NCI-H2171 (cell line): ENCODE data around the gene CENPV.
A peak's percentile ranks its signal among the peaks of the same experiment; 100 is the strongest.
"Not testable (repeated sequence)": the region's sequence is repeated elsewhere in the genome, so short reads cannot be mapped to it uniquely, and the experiment has no call there.

Experiments used
- DNase-seq: peaks from one replicate; lab custom pipeline; 2025; lab: John Stamatoyannopoulos, UW

CENPV gene

GRCh38 chr17:16313139-16314090 lies 39.9 kb downstream of the CENPV start:
- DNase-seq: no peak

DNA sequence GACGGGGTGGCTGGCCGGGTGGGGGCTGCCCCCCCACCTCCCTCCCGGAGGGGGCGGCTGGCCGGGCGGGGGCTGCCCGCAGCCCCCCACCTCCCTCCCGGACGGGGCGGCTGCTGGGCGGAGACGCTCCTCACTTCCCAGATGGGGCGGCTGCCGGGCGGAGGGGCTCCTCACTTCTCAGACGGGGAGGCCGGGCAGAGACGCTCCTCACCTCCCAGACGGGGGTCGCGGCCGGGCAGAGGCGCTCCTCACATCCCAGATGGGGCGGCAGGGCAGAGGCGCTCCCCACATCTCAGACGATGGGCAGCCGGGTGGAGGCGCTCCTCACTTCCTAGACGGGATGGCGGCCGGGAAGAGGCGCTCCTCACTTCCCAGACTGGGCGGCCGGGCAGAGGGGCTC lies 41.2 kb downstream of the CENPV start:
- not testable (repeated sequence) for DNase-seq

DNA sequence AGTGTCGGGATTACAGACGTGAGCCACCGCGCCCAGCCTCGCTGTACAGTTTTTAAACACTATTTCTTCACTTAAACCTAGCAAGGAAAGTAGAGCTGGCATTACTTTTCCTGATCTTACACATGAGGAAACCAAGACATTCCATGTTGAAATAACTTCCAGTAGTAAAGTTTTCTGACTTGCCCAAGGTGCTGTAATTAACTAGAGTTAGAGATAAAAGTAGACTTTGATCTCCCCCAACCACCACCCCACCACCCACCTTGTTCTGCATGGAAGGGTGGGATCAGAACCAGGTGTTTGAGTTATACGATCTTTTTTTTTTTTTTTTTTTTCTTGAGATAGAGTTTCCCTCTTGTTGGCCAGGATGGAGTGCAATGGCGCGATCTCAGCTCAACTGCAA lies 47.1 kb downstream of the CENPV start:
- no peak for DNase-seq

DNA sequence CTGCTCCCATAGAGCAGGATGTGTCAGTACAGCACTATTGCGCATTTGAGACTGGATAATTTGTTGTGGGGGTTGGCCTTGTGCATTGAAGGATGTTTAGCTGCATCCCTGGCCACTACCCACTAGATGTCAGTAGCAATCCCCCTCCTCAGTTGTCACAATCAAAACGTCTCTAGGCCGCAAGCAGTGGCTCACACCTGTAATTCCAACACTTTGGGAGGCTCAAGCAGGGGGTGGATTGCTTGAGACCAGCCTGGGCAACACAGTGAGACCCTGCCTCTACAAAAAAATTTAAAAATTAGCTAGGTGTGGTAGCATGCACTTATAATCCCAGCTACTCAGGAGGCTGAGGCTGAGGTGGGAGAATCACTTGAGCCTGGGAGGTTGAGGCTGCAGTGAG lies 48.4 kb downstream of the CENPV start:
- peak; percentile 10 for DNase-seq

DNA sequence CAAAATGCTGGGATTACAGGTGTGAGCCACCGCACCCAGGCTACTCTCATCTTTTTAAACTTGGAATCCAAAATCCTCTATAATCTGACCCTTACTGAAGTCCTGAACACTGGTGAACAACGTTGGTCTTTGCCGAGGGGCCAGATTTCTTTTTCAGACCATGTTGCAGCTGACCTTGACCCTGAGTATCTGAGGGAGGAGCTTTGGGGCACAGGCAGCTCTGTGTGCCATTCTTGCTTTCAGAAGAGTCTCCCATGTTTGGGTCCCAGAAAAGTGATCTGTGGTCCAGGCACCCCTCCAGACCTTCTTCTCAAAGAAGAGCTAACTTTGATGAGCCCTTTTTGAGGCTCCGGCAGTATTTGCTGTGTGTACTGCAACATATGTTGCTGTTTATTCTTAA lies 50.4 kb downstream of the CENPV start:
- no peak for DNase-seq

DNA sequence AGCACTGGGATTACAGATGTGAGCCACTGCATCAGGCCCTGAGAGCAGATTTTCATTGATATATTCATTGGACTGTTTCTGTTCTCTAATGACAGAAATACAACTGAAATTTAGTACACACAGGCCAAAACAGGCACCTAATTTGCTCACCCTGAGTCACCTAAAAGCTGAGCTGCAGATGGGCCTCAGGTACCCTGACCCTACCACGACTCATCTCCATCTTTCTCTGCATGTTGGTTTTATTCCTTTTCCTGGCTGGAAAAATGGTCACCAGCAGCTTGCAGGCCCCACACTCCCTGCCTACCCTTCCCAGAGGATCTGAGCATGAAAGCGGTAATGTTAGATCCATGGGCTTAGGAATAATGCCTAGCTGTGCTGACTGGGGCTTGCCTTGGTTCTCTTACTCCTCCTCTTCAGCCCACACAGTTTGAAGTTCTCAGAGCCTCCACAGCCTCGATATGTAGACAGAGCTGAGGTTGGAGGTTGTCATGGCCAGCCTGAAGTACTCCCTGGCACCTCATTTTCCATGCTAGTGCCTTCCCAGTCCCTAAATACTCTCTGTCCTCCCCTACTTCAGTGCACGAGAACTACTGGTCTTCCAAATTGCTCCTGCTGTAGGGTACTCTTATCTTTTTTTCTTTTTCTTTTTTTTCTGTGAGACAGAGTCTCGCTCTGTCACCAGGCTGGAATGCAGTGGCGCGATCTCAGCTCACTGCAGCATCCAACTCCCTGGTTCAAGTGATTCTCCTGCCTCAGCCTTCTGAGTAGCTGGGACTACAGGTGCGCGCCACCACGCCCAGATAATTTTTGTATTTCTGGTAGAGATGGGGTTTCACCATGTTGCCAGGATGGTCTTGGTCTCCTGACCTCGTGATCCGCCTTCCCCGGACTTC lies 51.1 kb downstream of the CENPV start:
- no peak for DNase-seq

DNA sequence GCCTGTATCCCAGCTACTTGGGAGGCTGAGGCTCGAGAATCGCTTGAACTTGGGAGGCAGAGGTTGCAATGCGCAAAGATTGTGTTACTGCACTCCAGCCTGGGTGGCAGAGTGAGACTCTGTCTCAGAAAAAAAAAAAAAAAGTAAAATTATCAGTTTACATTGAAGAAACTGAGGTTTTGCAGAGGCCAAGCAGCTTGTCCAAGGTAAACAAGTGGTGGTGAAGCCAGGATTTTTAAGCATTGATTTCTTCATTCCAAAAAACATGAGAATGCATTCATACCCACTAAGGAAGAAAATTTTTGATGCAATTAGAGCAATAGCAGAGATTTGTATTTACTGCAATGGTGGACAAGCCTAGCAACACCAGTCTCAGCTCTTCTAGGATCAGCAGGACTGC lies 52.7 kb downstream of the CENPV start:
- DNase-seq: no peak

DNA sequence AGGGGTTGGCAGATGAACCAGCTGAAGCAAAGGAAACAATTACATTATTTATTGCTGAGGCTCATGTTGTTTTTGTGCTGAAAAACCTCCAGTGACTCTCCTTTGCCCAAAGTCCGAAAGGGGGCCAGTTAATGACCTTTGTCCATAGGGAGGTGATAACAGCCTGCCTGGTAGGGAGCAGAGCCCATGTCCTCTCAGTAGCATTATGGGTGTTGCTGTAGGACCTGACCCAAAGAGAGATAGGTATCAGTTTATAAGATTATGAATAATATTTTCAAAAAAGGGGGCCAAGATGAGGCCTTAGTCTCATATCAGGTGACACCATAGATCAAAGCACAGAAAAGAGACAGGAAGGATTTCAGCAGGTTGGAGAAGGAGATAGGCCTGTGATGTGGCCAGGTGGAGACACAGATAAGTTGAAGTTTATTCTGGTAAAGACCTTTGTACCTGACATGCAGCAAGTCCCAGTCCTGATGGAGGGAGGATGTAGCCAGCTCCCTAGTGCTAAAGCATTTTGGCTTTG lies 55.1 kb downstream of the CENPV start:
- DNase-seq: no peak

DNA sequence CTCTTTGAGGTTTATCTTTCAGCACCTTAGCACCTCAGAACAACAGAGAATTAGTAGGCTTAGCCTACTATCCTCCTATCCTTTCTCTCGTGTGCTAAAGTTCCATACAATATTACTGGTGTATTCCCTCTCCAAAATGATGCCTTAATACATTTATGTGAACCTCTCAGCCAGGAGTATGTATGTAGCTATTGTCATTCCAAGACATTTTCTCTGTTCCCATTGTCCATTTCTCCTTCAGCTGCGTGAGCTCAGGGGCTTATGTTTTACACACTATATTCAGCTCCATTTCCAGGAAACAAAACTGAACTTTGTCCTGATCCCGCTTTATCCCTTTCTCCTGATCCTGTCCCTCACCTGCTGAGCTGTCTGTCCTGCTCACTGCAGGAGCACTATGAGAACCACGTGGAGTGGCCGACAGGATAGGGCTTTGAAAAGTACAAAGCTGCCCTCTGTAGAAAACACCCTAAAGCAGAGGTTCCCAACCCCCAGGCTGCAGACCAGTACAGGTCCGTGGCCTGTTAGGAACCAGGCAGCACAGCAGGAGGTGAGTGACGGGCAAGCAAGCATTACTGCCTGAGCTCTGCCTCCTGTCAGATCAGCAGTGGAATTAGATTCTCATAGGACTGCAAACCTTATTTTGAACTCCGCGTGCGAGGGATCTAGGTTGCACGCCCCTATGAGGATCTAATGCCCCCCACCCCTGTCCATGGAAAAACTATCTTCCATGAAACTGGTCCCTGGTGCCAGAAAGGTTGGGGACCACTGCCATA lies 55.7 kb downstream of the CENPV start:
- DNase-seq: no peak

GRCh38 chr17:16296072-16296471 lies 57.2 kb downstream of the CENPV start:
- not testable (repeated sequence) for DNase-seq

DNA sequence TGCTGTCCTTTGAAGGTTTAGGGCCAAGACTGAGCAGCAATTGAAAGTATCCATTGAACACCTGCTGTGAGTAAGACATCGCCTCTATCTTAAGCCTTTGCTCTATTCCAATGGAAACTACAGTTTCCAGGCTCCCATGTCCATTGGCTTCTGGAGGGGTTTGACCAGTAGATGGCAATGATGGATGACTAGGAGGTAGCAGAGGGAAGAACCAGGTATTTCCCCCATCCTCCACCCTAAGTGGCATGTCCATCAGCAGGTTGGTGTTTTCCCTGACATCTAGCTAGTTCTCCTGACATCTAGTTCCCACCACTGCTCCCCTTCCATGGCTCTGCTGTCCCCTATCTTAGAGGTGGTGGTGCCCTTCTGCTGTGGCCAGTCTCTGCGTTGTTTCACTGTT lies 58.7 kb downstream of the CENPV start:
- DNase-seq: no peak

DNA sequence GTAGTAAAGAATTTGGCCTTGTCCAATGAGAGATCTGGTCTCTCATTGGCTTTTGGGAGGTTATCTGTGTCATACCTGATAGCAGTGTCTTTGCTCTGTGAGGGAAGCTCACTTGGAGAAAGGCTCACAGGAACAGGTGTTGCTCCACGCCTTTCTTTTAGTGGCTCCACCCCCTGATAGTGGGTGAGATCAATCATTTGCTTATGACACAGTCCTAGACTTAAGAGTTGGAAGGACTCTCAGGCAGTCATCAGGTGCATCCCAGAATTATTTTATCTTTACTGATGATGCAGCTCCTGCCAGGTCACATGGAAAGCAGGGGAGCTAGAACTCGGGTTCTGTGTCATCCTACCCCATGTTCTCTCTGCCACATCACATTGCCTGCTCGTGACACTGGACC lies 59.3 kb downstream of the CENPV start:
- DNase-seq: no peak
